Measurements from ENCODE around the gene SETX. TPM values are rescaled to one million over a fixed set of nuclear protein-coding genes. Genes with fewer than 3 reads are reported as not detected.

SETX gene
- total and polyA plus RNA-seq, 7 donors: 8.8 to 58.2 (median 45.5) TPM

DNA sequence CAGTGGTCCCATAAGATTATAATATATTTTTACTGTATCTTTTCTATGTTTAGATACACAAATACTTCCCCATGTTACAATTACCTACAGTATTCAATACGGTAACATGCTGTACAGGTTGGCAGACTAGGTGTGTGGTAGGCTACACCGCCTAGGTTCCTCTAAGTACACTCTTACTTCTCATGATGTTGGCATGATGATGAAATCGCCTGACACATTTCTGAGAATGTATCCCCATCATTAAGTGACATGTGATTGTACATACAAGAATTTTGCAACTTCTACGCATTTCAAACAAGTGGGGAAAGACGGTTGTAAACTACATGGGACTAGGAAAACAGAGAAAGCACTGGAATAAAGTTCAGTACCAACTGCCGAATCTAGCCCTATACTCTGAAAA lies 53.3 kb downstream of the SETX start:
- DNase-seq: no peak
- Histone ChIP-seq H3K27me3 (no peaks in the 10 kb centered on the region), H3K4me3 (no peak overlapping the region), H3K36me3 (peaks cover 0 to 75% (median 37%) of the 10 kb centered on the region in 4 donors), H3K4me1 (no peaks in the 10 kb centered on the region), H3K27ac (no peak overlapping the region), H3K9me3 (no peaks in the 10 kb centered on the region)
- TF ChIP-seq EP300 (IDR thresholded peaks at IDR 0.05) (no peak), POLR2A (IDR thresholded peaks at IDR 0.05) (no peak), POLR2AphosphoS5 (IDR thresholded peaks at IDR 0.05) (no peak)
- TF ChIP-seq, protein P1, sequence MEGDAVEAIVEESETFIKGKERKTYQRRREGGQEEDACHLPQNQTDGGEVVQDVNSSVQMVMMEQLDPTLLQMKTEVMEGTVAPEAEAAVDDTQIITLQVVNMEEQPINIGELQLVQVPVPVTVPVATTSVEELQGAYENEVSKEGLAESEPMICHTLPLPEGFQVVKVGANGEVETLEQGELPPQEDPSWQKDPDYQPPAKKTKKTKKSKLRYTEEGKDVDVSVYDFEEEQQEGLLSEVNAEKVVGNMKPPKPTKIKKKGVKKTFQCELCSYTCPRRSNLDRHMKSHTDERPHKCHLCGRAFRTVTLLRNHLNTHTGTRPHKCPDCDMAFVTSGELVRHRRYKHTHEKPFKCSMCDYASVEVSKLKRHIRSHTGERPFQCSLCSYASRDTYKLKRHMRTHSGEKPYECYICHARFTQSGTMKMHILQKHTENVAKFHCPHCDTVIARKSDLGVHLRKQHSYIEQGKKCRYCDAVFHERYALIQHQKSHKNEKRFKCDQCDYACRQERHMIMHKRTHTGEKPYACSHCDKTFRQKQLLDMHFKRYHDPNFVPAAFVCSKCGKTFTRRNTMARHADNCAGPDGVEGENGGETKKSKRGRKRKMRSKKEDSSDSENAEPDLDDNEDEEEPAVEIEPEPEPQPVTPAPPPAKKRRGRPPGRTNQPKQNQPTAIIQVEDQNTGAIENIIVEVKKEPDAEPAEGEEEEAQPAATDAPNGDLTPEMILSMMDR (IDR thresholded peaks at IDR 0.05): no peak
- WGBS, 2 donors: 96 to 97% methylated on average over 6 of the region's 6 CpGs
- intact Hi-C loops (cut with DNase I): no loop called here

DNA sequence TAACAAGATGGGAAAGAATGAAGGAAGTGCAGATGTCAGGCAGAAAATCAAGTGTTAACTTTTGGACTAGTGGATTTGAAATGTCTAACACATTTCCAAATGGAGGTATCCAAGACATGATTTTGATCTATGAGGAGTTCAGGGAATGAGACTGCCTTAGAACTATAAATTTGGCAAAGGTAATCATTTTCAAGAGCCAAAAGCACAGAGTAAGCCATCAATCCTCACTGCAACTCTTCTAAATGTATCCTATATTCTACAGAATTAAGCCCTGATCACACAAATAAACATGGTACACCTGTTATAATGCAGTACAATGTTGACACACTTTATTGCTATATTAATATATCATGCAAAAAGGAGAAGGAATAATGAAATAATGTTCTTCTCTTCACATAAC lies 55.6 kb downstream of the SETX start:
- Histone ChIP-seq H3K36me3 (peaks cover 9 to 84% (median 59%) of the 10 kb centered on the region in 4 donors), H3K27ac (no peak overlapping the region), H3K9me3 (no peaks in the 10 kb centered on the region), H3K27me3 (no peaks in the 10 kb centered on the region), H3K4me1 (no peaks in the 10 kb centered on the region), H3K4me3 (no peak overlapping the region)
- TF ChIP-seq, protein P1 (IDR thresholded peaks at IDR 0.05): no peak
- TF ChIP-seq POLR2A (IDR thresholded peaks at IDR 0.05) (no peak), POLR2AphosphoS5 (IDR thresholded peaks at IDR 0.05) (no peak), EP300 (IDR thresholded peaks at IDR 0.05) (no peak)
- intact Hi-C loops (cut with DNase I): no loop called here
- no peak for DNase-seq

DNA sequence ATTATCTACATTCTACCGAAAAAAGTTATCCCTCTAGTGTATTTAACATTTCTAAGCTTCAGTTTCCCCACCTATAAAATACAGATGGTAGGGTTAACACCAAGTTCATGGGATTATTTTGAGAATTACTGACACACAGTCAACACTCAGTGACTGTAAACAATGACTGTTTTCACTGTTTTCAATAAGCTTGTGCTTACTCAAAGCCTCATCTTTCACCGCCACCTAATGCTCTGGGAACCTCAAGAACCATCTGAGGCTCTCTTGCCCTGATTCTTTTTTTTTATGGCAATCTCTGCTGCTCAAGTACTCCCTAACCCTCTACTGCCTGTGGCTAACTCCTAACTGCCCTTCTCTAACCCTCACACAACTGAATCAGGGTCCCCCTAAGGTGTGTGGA lies 59.6 kb downstream of the SETX start:
- TF ChIP-seq, protein P1 (IDR thresholded peaks at IDR 0.05): no peak
- TF ChIP-seq POLR2AphosphoS5 (IDR thresholded peaks at IDR 0.05) (no peak), POLR2A (IDR thresholded peaks at IDR 0.05) (no peak), EP300 (IDR thresholded peaks at IDR 0.05) (no peak)
- H3K36me3 ChIP-seq: peaks cover 9 to 93% (median 61%) of the 10 kb centered on the region in 4 donors
- no peaks in the 10 kb centered on the region for H3K27me3 ChIP-seq
- intact Hi-C loops (cut with DNase I): no loop called here
- no peaks in the 10 kb centered on the region for H3K4me1 ChIP-seq
- H3K9me3 ChIP-seq: no peaks in the 10 kb centered on the region
- no peak overlapping the region for H3K4me3 ChIP-seq
- H3K27ac ChIP-seq: no peak overlapping the region
- no peak for DNase-seq
- 94 to 95% methylated on average over 2 of the region's 2 CpGs for WGBS, 2 donors

DNA sequence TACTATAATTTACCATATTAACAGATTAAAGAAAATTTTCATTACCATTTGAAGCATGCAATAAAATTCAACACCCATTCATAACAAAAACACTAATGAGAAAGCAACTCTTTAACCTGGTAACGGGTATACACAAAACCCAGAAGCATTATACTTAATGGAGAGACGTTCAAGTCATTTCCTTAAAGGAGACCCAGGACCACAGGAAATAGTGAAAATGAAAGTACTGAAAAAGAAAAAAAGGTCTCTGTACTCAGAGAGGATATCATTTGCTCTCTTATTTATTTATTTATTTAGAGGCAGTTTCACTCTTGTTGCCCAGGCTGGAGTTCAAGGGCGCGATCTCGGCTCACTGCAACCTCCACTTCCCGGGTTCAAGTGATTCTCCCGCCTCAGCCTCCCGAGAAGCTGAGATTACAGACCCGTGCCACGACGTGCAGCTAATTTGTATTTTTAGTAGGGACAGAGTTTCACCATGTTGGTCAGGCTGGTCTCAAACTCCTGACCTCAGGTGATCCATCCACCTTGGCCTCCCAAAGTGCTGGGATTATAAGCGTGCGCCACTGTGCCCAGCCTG lies 61.6 kb downstream of the SETX start:
- intact Hi-C loops (cut with DNase I): no loop called here
- no peak for DNase-seq
- no peak for TF ChIP-seq EP300 (IDR thresholded peaks at IDR 0.05)
- no peak for TF ChIP-seq POLR2AphosphoS5 (IDR thresholded peaks at IDR 0.05)
- TF ChIP-seq POLR2A (IDR thresholded peaks at IDR 0.05): no peak
- TF ChIP-seq, protein P1 (IDR thresholded peaks at IDR 0.05): no peak
- no peaks in the 10 kb centered on the region for H3K9me3 ChIP-seq
- H3K4me1 ChIP-seq: peaks cover 0 to 5% (median 0%) of the 10 kb centered on the region in 4 donors
- peaks cover 9 to 76% (median 45%) of the 10 kb centered on the region in 4 donors for H3K36me3 ChIP-seq
- H3K4me3 ChIP-seq: no peak overlapping the region
- no peaks in the 10 kb centered on the region for H3K27me3 ChIP-seq
- no peak overlapping the region for H3K27ac ChIP-seq
- 85 to 90% methylated on average over 13 of the region's 13 CpGs for WGBS, 2 donors

DNA sequence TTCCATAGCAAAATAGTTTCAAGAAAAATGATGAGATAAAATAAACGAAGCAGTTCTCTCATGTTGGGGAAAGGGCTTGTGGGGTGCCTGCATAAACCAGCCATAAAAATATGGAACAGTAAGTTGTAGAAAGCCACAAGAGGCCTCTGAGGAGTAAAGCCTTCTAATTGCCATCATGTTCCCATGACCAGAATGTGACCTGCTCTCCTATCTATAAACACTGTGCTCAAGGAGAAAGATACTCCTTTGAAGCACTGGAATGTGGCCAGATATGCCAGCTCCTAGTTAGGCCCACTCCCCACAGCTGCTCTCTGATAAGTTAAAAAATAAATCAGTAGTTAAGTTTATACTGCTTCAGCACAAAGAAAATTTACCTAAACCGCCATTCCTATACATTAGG lies 65.8 kb downstream of the SETX start:
- no peaks in the 10 kb centered on the region for H3K27me3 ChIP-seq
- WGBS, 2 donors: 88% methylated on average over 2 of the region's 2 CpGs
- intact Hi-C loops (cut with DNase I): no loop called here
- peaks cover 0 to 76% (median 33%) of the 10 kb centered on the region in 4 donors for H3K36me3 ChIP-seq
- H3K4me1 ChIP-seq: peaks cover 0 to 5% (median 0%) of the 10 kb centered on the region in 4 donors
- no peak overlapping the region for H3K27ac ChIP-seq
- H3K4me3 ChIP-seq: no peak overlapping the region
- no peaks in the 10 kb centered on the region for H3K9me3 ChIP-seq
- DNase-seq: no peak
- TF ChIP-seq POLR2AphosphoS5 (IDR thresholded peaks at IDR 0.05) (no peak), POLR2A (IDR thresholded peaks at IDR 0.05) (no peak), EP300 (IDR thresholded peaks at IDR 0.05) (no peak)
- TF ChIP-seq, protein P1 (IDR thresholded peaks at IDR 0.05): no peak

All from sigmoid colon (tissue), 7 donors.